ENCODE results near the gene PLA2G10.
"Not testable (repeated sequence)": the region's sequence is repeated elsewhere in the genome, so short reads cannot be mapped to it uniquely, and the experiment has no call there.

The PLA2G10 gene

GRCh38 chr16:14694129-14694528 is at the start of gene PLA2G10:
Gene PLA2G10 (minus strand): TSS chr16:14694308. CDS start chr16:14694229, 79 bp downstream.
- not testable (repeated sequence) for DNase-seq (ENCODE audit: low read depth)

DNA sequence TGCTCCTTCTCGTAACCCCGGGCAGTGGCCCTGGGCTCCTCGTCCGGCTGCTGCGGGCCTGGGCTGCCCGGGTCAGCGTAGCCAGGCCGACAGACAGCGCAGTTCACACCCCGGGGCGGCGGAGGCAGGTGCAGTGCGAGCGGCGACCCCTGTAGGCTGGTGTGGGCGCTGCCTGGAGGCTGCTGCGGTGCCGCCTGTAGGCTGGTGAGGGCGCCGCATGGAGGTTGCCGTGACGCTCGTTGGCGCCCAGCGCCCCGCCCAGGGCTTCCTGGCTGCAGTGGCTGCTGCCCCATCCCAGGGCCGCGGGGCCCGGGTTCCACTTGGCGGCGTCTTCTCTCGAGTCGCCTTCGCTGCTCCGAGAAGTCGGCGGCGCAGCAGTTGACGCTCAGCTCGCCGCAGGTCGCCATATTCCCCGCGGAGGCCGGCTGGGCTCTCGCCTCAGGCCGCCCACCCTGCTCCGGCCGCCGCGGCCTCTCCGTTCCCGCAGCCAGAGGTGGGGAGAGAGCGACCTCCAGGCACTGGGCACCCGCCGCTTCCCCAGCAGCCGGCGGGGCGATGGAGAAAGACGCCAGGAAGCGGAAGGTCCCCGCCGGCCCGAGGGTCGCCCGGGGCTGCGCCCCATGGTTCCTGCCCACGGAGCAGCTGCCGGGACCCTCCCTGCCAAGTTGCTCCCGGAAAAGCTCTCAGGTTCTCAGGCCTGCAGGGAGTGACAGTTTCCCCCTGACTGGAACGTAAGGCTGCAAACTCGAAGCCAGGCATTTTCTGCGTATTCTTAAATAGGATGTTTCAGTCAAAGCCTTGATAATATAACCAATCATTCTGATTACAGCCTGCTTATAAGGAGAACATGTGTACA is 48.4 kb upstream of the PLA2G10 start, which contains the start of gene NPIPA2:
Gene NPIPA2 (plus strand): TSS at position 261 of the 856 bp plus-strand sequence. CDS start 5,533 bp downstream, outside the sequence.
- not testable (repeated sequence) for DNase-seq (ENCODE audit: low read depth)

GRCh38 chr16:14741794-14742193 is 47.7 kb upstream of the PLA2G10 start:
- DNase-seq (ENCODE audit: low read depth) = not testable (repeated sequence)

- DNase-seq (ENCODE audit: low read depth) = not testable (repeated sequence)
Observed at GRCh38 chr16:14740832-14741385, 46.8 kb upstream of the PLA2G10 start.

DNA sequence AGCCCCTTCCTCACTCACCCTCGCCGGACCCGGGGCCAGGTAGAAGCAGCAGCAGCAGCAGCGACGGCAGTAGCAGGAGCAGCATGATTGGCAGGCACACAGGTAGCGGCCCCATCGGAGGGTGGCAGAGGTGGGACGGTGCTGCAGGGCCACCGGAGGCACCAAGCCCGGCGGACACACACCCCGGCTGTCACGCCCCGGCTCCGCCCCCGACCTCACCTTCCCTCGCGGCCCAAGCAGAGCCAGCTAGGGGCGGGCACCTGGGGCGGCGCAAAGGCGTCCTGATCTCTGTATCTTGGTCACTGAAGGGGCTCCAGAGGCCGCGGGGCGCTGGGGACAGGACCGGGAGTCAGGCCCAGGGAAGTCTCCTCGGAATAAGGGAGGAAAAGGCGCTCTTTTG is 39.1 kb upstream of the PLA2G10 start:
- DNase-seq (ENCODE audit: low read depth) = not testable (repeated sequence)

DNA sequence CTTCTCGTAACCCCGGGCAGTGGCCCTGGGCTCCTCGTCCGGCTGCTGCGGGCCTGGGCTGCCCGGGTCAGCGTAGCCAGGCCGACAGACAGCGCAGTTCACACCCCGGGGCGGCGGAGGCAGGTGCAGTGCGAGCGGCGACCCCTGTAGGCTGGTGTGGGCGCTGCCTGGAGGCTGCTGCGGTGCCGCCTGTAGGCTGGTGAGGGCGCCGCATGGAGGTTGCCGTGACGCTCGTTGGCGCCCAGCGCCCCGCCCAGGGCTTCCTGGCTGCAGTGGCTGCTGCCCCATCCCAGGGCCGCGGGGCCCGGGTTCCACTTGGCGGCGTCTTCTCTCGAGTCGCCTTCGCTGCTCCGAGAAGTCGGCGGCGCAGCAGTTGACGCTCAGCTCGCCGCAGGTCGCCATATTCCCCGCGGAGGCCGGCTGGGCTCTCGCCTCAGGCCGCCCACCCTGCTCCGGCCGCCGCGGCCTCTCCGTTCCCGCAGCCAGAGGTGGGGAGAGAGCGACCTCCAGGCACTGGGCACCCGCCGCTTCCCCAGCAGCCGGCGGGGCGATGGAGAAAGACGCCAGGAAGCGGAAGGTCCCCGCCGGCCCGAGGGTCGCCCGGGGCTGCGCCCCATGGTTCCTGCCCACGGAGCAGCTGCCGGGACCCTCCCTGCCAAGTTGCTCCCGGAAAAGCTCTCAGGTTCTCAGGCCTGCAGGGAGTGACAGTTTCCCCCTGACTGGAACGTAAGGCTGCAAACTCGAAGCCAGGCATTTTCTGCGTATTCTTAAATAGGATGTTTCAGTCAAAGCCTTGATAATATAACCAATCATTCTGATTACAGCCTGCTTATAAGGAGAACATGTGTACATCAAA is 9.3 kb upstream of the PLA2G10 start, which contains the start of gene NPIPA3:
Gene NPIPA3 (plus strand): TSS at position 256 of the 856 bp plus-strand sequence. CDS start 5,533 bp downstream, outside the sequence.
- not testable (repeated sequence) for DNase-seq (ENCODE audit: low read depth)

- not testable (repeated sequence) for DNase-seq (ENCODE audit: low read depth)
Observed at GRCh38 chr16:14702672-14703071, 8.6 kb upstream of the PLA2G10 start.

DNA sequence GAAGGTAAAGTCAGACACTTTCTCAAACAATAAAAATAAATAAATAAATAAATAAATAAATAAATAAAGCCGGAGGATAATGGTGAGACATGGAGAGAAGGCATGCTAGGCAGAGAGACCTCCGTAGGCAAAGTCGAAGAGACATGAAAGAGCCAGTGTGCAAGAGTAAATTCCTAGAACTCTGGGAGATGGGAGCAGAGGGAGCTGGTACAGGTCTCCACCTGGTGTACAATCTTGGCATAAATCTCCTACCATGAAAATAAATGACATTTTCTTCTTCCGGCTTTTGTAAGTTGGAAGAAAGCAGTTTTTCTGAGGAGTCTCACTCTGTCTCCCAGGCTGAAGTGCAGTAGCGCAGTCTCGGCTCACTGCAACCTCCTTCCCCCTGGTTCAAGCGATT is 7.8 kb upstream of the PLA2G10 start:
- not testable (repeated sequence) for DNase-seq (ENCODE audit: low read depth)

- DNase-seq (ENCODE audit: low read depth) = not testable (repeated sequence)
Observed at GRCh38 chr16:14685870-14686793, 8.0 kb downstream of the PLA2G10 start.

DNA sequence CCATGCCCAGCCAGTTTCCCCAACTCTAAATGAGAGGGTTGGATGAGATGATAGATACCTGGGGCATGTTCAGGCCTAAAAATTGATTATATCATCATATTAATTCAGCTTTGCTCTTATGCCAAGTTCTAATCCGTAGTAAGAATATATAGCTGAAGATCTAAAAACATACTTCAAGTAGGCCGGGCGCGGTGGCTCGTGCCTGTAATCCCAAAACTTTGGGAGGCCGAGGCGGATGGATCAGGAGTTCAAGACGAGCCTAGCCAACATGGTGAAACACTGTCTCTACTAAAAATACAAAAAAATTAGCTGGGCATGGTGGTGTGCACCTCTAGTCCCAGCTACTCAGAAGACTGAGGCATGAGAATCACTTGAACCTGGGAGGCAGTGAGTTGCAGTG is 12.0 kb downstream of the PLA2G10 start:
- no peak for DNase-seq (ENCODE audit: low read depth)

- no peak for DNase-seq (ENCODE audit: low read depth)
Observed at GRCh38 chr16:14681115-14681514, 13.0 kb downstream of the PLA2G10 start.

- DNase-seq (ENCODE audit: low read depth) = not testable (repeated sequence)
Observed at GRCh38 chr16:14680396-14680795, 13.7 kb downstream of the PLA2G10 start.

GRCh38 chr16:14678748-14679497 is 15.2 kb downstream of the PLA2G10 start:
- no peak for DNase-seq (ENCODE audit: low read depth)

DNA sequence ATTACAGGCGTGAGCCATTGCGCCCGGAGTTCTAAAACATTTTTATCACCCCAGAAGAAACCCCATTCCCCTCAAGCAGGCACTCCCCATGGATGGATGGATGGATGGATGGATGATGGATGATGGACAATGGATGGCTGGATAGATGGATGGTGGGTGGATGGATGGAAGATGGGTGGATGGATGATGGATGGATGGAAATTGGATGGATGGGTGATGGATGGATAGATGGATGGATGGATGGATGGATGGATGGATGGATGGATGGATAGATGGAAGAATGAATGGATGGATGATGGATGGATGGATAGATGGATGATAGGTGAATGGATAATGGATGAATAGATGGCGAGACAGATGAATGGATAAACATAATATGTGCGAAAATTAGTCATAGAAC is 16.5 kb downstream of the PLA2G10 start:
- DNase-seq (ENCODE audit: low read depth) = no peak

GRCh38 chr16:14676633-14677032 is 17.5 kb downstream of the PLA2G10 start:
- no peak for DNase-seq (ENCODE audit: low read depth)

DNA sequence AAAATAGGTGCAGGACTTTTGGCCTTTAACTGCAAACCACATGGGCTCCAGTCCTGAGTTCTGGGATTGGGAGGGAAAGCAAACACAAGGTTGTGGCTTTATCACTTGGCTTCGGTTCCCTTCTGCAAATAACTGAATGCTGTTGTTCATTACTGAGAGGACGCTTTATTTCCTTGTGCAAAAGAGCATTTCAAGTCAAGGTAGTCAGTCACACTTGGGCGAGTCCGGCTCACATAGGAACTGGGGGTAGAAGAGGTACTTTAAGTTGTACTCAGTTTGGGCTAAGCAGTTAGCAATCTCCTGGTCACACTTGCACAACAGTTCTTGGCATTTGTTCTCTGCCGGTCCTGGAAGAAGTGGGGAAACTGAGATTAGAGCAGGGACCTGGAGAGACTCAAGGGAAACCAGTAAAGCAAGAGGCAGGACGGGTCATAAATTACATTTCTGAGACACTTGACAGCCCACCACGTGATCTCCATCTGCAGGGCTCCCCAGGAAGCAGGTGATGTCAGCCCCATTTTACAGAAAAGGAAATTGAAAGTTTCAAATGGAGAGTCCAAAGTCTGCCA is 21.6 kb downstream of the PLA2G10 start:
- no peak for DNase-seq (ENCODE audit: low read depth)

DNA sequence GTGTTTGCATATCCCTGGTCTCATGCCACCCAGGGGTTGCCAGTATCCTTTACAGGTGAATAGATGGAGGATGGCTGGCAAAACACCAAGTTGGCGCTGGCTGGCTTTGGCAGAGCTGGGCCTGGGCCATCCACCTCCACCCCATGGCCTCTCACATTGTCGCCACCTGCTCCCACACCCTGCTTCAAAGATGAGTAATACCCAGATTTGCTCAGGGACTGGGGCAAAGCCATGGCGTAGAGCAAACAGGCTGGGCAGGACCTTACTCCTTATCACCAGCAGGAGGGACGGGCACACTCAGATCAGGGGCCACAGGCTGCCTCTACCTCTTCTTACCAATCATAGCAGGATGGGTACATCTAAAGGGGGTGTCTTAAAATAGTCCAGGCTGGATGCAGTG is 24.3 kb downstream of the PLA2G10 start:
- no peak for DNase-seq (ENCODE audit: low read depth)

- no peak for DNase-seq (ENCODE audit: low read depth)
Observed at GRCh38 chr16:14668556-14669223, 25.4 kb downstream of the PLA2G10 start.
